ENCODE results near the gene AFAP1L1. TPM values are rescaled to one million over a fixed set of nuclear protein-coding genes. Genes with fewer than 3 reads are reported as not detected.

Gene AFAP1L1
- total RNA-seq, 1 experiment from 2014 or later = 10.3 TPM

- intact Hi-C loops (cut with micrococcal nuclease; ENCODE audit: unreplicated experiment) = loop anchor here (2.0 kb wide), 1 partner anchor 239 kb away; no protein-coding TSS in a partner anchor
- BruUV-seq (replicated peaks) = no TSS peak
- H3K27ac Mint-ChIP-seq (ENCODE audit: unreplicated experiment) = no peak overlapping the region
- CTCF ChIA-PET = interaction anchor here (0.8 to 1.4 kb wide), 2 partner anchors 25 to 183 kb away, joined by 3 read pairs; no protein-coding TSS in a partner anchor
- no peaks in the 10 kb centered on the region for H3K9me3 Mint-ChIP-seq (ENCODE audit: low read depth, unreplicated experiment)
- H3K36me3 Mint-ChIP-seq (ENCODE audit: insufficient read depth, unreplicated experiment) = no peaks in the 10 kb centered on the region
- no peak for TF ChIP-seq CTCF (IDR thresholded peaks at IDR 0.05; ENCODE audit: unreplicated experiment)
- H3K4me1 Mint-ChIP-seq (ENCODE audit: low read depth, unreplicated experiment) = no peaks in the 10 kb centered on the region
- peaks cover 39% of the 10 kb centered on the region for H3K27me3 Mint-ChIP-seq (ENCODE audit: unreplicated experiment)
- DNase-seq = no peak
- H3K4me3 Mint-ChIP-seq (ENCODE audit: low read depth, unreplicated experiment) = no peak overlapping the region
Measured at GRCh38 chr5:149379818-149380374, 108.2 kb downstream of the AFAP1L1 start.

DNA sequence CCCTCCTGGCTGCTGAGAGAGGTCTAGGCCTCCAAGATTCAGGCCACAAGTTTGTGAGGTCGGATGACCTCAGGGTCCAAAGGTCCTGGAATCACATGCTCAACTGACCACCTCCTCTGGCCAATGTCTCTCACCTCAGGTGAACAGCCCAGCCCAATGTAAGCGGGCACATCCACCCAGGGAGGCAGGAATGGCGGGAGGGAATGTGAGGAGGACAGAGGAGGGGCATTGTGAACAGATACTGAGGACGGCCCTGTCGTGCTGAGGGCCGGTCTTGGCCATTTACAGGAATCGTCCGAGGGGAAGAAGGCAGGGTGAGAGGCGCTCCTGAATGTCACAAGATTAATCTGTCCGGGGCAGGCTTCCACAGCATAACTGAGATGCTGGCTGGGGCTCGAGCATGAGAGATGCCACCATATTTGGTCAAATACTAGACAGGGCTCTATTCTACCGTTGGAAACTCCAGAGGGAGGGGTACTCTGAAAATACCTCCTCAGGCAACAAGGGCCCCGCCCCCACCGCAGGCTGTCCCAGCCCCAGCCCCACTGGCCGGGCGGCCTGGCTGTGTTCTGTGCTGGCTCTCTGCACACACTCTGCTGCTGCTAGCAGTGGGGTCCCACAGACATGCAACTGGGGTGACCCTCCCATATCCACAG lies 108.9 kb downstream of the AFAP1L1 start:
- Mint-ChIP-seq H3K9me3 (ENCODE audit: low read depth, unreplicated experiment) (no peaks in the 10 kb centered on the region), H3K4me1 (ENCODE audit: low read depth, unreplicated experiment) (no peaks in the 10 kb centered on the region)
- BruUV-seq (replicated peaks) = no TSS peak

DNA sequence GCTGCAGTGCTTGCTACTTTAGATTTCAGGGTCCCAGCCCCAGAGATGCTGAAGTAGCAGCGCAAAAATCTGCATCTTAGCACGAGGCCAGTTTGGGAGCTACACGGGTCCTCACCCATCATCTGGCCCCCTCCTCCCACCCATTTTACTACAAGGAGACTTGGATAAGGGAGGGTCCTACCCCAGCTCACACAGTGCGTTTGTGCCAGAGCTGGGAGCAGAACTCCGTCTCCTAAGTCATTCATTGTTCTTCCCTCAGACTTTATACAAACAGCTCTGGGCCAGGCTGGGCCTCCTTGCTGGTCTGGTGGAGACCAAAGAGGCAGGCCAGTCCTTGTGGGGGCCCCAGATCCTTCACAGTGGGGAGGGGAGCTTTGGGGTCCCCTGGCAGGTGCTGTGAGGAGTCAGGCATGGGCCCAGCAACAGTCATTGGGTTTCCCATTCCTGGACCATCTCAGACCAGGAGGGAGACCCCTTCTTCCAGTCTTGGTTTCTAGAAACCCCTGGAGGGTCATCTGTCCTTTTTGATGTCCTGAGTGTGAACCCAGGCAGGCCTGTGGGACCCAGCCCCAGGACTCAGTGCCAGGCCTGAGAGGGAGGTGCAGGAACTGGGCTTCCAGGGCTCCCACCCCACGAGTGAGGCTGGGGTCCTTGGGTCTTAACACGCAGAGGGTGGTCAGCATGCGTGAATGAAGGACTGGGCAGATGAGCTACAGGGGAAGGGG lies 109.8 kb downstream of the AFAP1L1 start:
- no peak for DNase-seq
- TF ChIP-seq CTCF (IDR thresholded peaks at IDR 0.05; ENCODE audit: unreplicated experiment) = no peak
- H3K27ac Mint-ChIP-seq (ENCODE audit: unreplicated experiment) = no peak overlapping the region
- H3K4me3 Mint-ChIP-seq (ENCODE audit: low read depth, unreplicated experiment) = no peak overlapping the region
- H3K9me3 Mint-ChIP-seq (ENCODE audit: low read depth, unreplicated experiment) = no peaks in the 10 kb centered on the region
- no peaks in the 10 kb centered on the region for H3K36me3 Mint-ChIP-seq (ENCODE audit: insufficient read depth, unreplicated experiment)
- intact Hi-C loops (cut with micrococcal nuclease; ENCODE audit: unreplicated experiment) = loop anchor here (2.0 kb wide), 1 partner anchor 237 kb away; no protein-coding TSS in a partner anchor
- CTCF ChIA-PET = interaction anchor here (0.6 to 2.0 kb wide), 6 partner anchors 53 to 183 kb away, joined by 3 to 9 read pairs (median 4); no protein-coding TSS in a partner anchor
- no peaks in the 10 kb centered on the region for H3K4me1 Mint-ChIP-seq (ENCODE audit: low read depth, unreplicated experiment)
- H3K27me3 Mint-ChIP-seq (ENCODE audit: unreplicated experiment) = peaks cover 39% of the 10 kb centered on the region
- BruUV-seq (replicated peaks) = no TSS peak

More for the DNA sequence above, 108.9 kb downstream of the AFAP1L1 start:
- Mint-ChIP-seq H3K4me3 (ENCODE audit: low read depth, unreplicated experiment) (no peak overlapping the region), H3K27ac (ENCODE audit: unreplicated experiment) (no peak overlapping the region), H3K36me3 (ENCODE audit: insufficient read depth, unreplicated experiment) (no peaks in the 10 kb centered on the region), H3K27me3 (ENCODE audit: unreplicated experiment) (peaks cover 39% of the 10 kb centered on the region)
- TF ChIP-seq CTCF (IDR thresholded peaks at IDR 0.05; ENCODE audit: unreplicated experiment) = no peak
- intact Hi-C loops (cut with micrococcal nuclease; ENCODE audit: unreplicated experiment) = loop anchor here (2.0 kb wide), 1 partner anchor 238 kb away; no protein-coding TSS in a partner anchor
- no peak for DNase-seq
- CTCF ChIA-PET = interaction anchor here (1.0 to 2.0 kb wide), 4 partner anchors 25 to 184 kb away, joined by 3 to 7 read pairs (median 4); no protein-coding TSS in a partner anchor

GRCh38 chr5:149381986-149382338 lies 110.3 kb downstream of the AFAP1L1 start:
- no peak overlapping the region for H3K4me3 Mint-ChIP-seq (ENCODE audit: low read depth, unreplicated experiment)

More at GRCh38 chr5:149381986-149382338, 110.3 kb downstream of the AFAP1L1 start:
- CTCF ChIA-PET = interaction anchor here (0.6 to 2.0 kb wide), 7 partner anchors 52 to 183 kb away, joined by 3 to 9 read pairs (median 4); no protein-coding TSS in a partner anchor
- peaks cover 39% of the 10 kb centered on the region for H3K27me3 Mint-ChIP-seq (ENCODE audit: unreplicated experiment)
- peak; percentile 88 for DNase-seq
- H3K36me3 Mint-ChIP-seq (ENCODE audit: insufficient read depth, unreplicated experiment) = no peaks in the 10 kb centered on the region
- no TSS peak for BruUV-seq (replicated peaks)
- H3K9me3 Mint-ChIP-seq (ENCODE audit: low read depth, unreplicated experiment) = no peaks in the 10 kb centered on the region
- no peak overlapping the region for H3K27ac Mint-ChIP-seq (ENCODE audit: unreplicated experiment)
- intact Hi-C loops (cut with micrococcal nuclease; ENCODE audit: unreplicated experiment) = loop anchor here (1.0 to 2.0 kb wide), 3 partner anchors 52 to 237 kb away; no protein-coding TSS in a partner anchor
- no peaks in the 10 kb centered on the region for H3K4me1 Mint-ChIP-seq (ENCODE audit: low read depth, unreplicated experiment)
- peak; percentile 93 for TF ChIP-seq CTCF (IDR thresholded peaks at IDR 0.05; ENCODE audit: unreplicated experiment)
